ENCODE measurements around the gene MTREX.

DNA sequence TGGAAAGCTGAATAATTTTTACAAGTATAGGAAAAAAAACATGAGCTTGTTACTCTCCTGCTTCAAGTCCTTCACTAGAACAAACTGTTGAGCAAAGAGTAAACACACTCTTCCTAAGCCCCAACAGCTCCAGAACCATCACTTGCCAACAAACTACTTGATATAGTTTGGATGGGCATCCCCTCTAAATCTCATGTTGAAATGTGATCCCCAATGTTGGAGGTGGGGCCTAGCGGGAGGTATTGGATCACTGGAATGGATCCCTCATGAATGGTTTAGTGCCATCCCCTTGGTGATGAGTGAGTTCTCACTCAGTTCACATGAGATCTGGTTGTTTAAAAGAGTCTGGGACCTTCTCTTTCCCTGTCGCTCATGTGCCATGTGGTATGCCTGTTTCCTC lies 144.2 kb downstream of the MTREX start:
- TF ChIP-seq SIN3A (IDR thresholded peaks at IDR 0.05; ENCODE audit: borderline replicate concordance, insufficient read depth, low read length) (no peak), TAF1 (IDR thresholded peaks at IDR 0.05; ENCODE audit: borderline replicate concordance, insufficient read depth, low read length) (no peak)
- TF ChIP-seq, protein P1, sequence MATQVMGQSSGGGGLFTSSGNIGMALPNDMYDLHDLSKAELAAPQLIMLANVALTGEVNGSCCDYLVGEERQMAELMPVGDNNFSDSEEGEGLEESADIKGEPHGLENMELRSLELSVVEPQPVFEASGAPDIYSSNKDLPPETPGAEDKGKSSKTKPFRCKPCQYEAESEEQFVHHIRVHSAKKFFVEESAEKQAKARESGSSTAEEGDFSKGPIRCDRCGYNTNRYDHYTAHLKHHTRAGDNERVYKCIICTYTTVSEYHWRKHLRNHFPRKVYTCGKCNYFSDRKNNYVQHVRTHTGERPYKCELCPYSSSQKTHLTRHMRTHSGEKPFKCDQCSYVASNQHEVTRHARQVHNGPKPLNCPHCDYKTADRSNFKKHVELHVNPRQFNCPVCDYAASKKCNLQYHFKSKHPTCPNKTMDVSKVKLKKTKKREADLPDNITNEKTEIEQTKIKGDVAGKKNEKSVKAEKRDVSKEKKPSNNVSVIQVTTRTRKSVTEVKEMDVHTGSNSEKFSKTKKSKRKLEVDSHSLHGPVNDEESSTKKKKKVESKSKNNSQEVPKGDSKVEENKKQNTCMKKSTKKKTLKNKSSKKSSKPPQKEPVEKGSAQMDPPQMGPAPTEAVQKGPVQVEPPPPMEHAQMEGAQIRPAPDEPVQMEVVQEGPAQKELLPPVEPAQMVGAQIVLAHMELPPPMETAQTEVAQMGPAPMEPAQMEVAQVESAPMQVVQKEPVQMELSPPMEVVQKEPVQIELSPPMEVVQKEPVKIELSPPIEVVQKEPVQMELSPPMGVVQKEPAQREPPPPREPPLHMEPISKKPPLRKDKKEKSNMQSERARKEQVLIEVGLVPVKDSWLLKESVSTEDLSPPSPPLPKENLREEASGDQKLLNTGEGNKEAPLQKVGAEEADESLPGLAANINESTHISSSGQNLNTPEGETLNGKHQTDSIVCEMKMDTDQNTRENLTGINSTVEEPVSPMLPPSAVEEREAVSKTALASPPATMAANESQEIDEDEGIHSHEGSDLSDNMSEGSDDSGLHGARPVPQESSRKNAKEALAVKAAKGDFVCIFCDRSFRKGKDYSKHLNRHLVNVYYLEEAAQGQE (IDR thresholded peaks at IDR 0.05; ENCODE audit: insufficient read depth in 1 of 2, low read depth in 2 of 2, low read length in 2 of 2), result no peak
